ENCODE data around the gene WWOX.
"Not testable (repeated sequence)": the region's sequence is repeated elsewhere in the genome, so short reads cannot be mapped to it uniquely, and the experiment has no call there.

- TF ChIP-seq, protein P1, sequence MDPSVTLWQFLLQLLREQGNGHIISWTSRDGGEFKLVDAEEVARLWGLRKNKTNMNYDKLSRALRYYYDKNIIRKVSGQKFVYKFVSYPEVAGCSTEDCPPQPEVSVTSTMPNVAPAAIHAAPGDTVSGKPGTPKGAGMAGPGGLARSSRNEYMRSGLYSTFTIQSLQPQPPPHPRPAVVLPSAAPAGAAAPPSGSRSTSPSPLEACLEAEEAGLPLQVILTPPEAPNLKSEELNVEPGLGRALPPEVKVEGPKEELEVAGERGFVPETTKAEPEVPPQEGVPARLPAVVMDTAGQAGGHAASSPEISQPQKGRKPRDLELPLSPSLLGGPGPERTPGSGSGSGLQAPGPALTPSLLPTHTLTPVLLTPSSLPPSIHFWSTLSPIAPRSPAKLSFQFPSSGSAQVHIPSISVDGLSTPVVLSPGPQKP (IDR thresholded peaks at IDR 0.05; ENCODE audit: borderline replicate concordance, low read depth, low read length) = not testable (repeated sequence)
- TF ChIP-seq, protein P2, sequence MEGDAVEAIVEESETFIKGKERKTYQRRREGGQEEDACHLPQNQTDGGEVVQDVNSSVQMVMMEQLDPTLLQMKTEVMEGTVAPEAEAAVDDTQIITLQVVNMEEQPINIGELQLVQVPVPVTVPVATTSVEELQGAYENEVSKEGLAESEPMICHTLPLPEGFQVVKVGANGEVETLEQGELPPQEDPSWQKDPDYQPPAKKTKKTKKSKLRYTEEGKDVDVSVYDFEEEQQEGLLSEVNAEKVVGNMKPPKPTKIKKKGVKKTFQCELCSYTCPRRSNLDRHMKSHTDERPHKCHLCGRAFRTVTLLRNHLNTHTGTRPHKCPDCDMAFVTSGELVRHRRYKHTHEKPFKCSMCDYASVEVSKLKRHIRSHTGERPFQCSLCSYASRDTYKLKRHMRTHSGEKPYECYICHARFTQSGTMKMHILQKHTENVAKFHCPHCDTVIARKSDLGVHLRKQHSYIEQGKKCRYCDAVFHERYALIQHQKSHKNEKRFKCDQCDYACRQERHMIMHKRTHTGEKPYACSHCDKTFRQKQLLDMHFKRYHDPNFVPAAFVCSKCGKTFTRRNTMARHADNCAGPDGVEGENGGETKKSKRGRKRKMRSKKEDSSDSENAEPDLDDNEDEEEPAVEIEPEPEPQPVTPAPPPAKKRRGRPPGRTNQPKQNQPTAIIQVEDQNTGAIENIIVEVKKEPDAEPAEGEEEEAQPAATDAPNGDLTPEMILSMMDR (conservative IDR thresholded peaks at IDR 0.05; ENCODE audit: low read depth, low read length) = not testable (repeated sequence)
- not testable (repeated sequence) for TF ChIP-seq SMC3, CEBPB, POLR2A (IDR thresholded peaks at IDR 0.05; ENCODE audit: low read depth, low read length)
Observed at GRCh38 chr16:79052198-79052597, 952.7 kb downstream of the WWOX start.
